Measurements from ENCODE around the gene ALPK3. TPM values are rescaled to one million over a fixed set of nuclear protein-coding genes. Genes with fewer than 3 reads are reported as not detected.
A peak's percentile ranks its signal among the peaks of the same experiment; 100 is the strongest.

Gene ALPK3
- total RNA-seq, 1 donor from 2014 or later, result 14.0 TPM

GRCh38 chr15:84914909-84915605 is 97.9 kb downstream of the ALPK3 start:
- Histone ChIP-seq H3K4me1 (peaks cover 30% of the 10 kb centered on the region), H3K9me3 (no peaks in the 10 kb centered on the region), H3K27me3 (ENCODE audit: low read depth) (no peaks in the 10 kb centered on the region), H3K27ac (peak overlapping the region; percentile 41), H3K36me3 (no peaks in the 10 kb centered on the region), H3K4me3 (no peak overlapping the region)
- TF ChIP-seq CTCF (IDR thresholded peaks at IDR 0.05), result no peak
- DNase-seq (peak; percentile 60), ATAC-seq (peak; percentile 71 to 76)
- intact Hi-C loops (cut with DNase I), result no loop called here

GRCh38 chr15:84915606-84915958 is 98.4 kb downstream of the ALPK3 start:
- no peaks in the 10 kb centered on the region for H3K27me3 ChIP-seq (ENCODE audit: low read depth)
- no peak for DNase-seq
- peak overlapping the region; percentile 41 for H3K27ac ChIP-seq
- peaks cover 30% of the 10 kb centered on the region for H3K4me1 ChIP-seq
- no peak overlapping the region for H3K4me3 ChIP-seq
- intact Hi-C loops (cut with DNase I), result no loop called here
- H3K36me3 ChIP-seq, result no peaks in the 10 kb centered on the region
- no peak for TF ChIP-seq CTCF (IDR thresholded peaks at IDR 0.05)
- no peaks in the 10 kb centered on the region for H3K9me3 ChIP-seq
- no peak for ATAC-seq

- ATAC-seq (no peak), DNase-seq (no peak)
- Histone ChIP-seq H3K27ac (no peak overlapping the region), H3K4me1 (peaks cover 12% of the 10 kb centered on the region), H3K4me3 (no peak overlapping the region), H3K9me3 (no peaks in the 10 kb centered on the region), H3K36me3 (no peaks in the 10 kb centered on the region), H3K27me3 (ENCODE audit: low read depth) (no peaks in the 10 kb centered on the region)
- intact Hi-C loops (cut with DNase I), result no loop called here
- TF ChIP-seq CTCF (IDR thresholded peaks at IDR 0.05), result no peak
These were observed 100.3 kb downstream of the ALPK3 start for GRCh38 chr15:84917452-84917851.

- no peak overlapping the region for H3K4me3 ChIP-seq
- H3K27me3 ChIP-seq (ENCODE audit: low read depth), result no peaks in the 10 kb centered on the region
- H3K36me3 ChIP-seq, result no peaks in the 10 kb centered on the region
- peaks cover 12% of the 10 kb centered on the region for H3K4me1 ChIP-seq
- TF ChIP-seq CTCF (IDR thresholded peaks at IDR 0.05), result no peak
- ATAC-seq, result no peak
- H3K27ac ChIP-seq, result no peak overlapping the region
- intact Hi-C loops (cut with DNase I), result no loop called here
- no peak for DNase-seq
- no peaks in the 10 kb centered on the region for H3K9me3 ChIP-seq
These were observed 102.0 kb downstream of the ALPK3 start for GRCh38 chr15:84919106-84919667.

GRCh38 chr15:84921121-84921520 is 104.0 kb downstream of the ALPK3 start:
- Histone ChIP-seq H3K36me3 (no peaks in the 10 kb centered on the region), H3K4me3 (no peak overlapping the region), H3K9me3 (no peaks in the 10 kb centered on the region), H3K27ac (no peak overlapping the region), H3K4me1 (peaks cover 6% of the 10 kb centered on the region), H3K27me3 (ENCODE audit: low read depth) (no peaks in the 10 kb centered on the region)
- intact Hi-C loops (cut with DNase I), result no loop called here
- TF ChIP-seq CTCF (IDR thresholded peaks at IDR 0.05), result no peak
- DNase-seq, result no peak
- ATAC-seq, result no peak

Measured in lower lobe of right lung (tissue), 2 donors.